GM10266 (cell line): ENCODE data around the gene MGAT3.

ENCODE experiments used
- DNase-seq: peaks from one replicate; pipeline ENCODE4 v3.0.0; 2012; ENCODE audit errors: extremely low spot score
- TF ChIP-seq, protein P1 (sequence below): IDR thresholded peaks from 2 replicates; pipeline ENCODE4 v1.5.1; 2012; ENCODE audit warnings: mild to moderate bottlenecking, low read depth; ENCODE audit not compliant: control insufficient read depth, insufficient read depth; ENCODE audit errors: missing control alignments

MGAT3 gene

GRCh38 chr22:39462443-39463221, 5.8 kb downstream of the MGAT3 start:
- DNase-seq: peak; percentile 63
- TF ChIP-seq, protein P1, sequence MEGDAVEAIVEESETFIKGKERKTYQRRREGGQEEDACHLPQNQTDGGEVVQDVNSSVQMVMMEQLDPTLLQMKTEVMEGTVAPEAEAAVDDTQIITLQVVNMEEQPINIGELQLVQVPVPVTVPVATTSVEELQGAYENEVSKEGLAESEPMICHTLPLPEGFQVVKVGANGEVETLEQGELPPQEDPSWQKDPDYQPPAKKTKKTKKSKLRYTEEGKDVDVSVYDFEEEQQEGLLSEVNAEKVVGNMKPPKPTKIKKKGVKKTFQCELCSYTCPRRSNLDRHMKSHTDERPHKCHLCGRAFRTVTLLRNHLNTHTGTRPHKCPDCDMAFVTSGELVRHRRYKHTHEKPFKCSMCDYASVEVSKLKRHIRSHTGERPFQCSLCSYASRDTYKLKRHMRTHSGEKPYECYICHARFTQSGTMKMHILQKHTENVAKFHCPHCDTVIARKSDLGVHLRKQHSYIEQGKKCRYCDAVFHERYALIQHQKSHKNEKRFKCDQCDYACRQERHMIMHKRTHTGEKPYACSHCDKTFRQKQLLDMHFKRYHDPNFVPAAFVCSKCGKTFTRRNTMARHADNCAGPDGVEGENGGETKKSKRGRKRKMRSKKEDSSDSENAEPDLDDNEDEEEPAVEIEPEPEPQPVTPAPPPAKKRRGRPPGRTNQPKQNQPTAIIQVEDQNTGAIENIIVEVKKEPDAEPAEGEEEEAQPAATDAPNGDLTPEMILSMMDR: peak; percentile 19

- TF ChIP-seq, protein P1: no peak
- DNase-seq: no peak
These were observed 6.5 kb downstream of the MGAT3 start for GRCh38 chr22:39463277-39463676.

- no peak for DNase-seq
These were observed 7.1 kb downstream of the MGAT3 start for GRCh38 chr22:39463931-39464390.

DNA sequence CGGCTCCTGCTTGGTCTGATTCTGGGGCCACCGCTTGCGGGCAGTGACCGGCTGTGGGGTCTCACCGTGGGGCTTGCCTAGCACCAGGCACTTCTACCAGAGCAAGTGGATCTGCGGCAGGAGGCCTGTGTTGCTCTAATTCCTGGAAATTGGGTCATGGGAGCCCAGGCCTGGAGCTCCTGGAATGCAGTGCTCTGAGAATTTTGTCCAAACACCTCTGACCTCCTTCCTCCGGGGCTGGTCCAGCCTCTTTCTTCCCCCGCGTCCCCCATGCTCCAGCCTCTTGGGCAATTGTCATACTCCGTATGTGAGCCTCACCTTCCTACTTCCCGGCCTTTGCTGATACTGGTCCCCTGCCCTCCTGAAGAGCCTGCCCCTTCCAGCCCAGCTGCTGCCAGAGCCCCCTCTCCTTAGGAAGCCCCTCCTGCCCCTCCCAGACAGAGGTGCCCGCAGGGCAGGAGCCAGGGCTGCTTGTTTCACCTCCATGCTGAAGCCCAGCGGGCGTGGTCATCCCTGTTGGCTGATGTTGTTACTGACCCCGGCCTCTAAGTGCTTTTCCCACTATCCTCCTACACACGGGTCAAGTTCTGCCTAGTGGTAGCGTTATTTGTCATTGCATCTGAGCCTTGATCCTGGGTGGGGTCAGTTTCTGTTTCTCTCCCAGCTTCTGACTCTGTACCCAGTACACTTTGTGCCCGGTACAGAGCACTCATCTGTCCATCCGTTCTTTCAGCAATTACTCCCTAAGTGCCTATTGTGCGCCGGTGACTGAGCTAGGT, 9.6 kb downstream of the MGAT3 start:
- no peak for DNase-seq
- TF ChIP-seq, protein P1: no peak

More at GRCh38 chr22:39463931-39464390, 7.1 kb downstream of the MGAT3 start:
- TF ChIP-seq, protein P1: no peak

GRCh38 chr22:39467390-39467895, 10.6 kb downstream of the MGAT3 start:
- DNase-seq: no peak
- TF ChIP-seq, protein P1: no peak

- DNase-seq: no peak
- TF ChIP-seq, protein P1: no peak
These were observed 11.9 kb downstream of the MGAT3 start for GRCh38 chr22:39468487-39469325.
